CD4-positive, alpha-beta T cell treated with Interferon gamma for 1 hour (primary cell): ENCODE measurements around the gene NEMP2.

Source experiments
- DNase-seq: peaks from one replicate; pipeline ENCODE4 v3.0.0-alpha.2; 2020

Gene NEMP2

DNA sequence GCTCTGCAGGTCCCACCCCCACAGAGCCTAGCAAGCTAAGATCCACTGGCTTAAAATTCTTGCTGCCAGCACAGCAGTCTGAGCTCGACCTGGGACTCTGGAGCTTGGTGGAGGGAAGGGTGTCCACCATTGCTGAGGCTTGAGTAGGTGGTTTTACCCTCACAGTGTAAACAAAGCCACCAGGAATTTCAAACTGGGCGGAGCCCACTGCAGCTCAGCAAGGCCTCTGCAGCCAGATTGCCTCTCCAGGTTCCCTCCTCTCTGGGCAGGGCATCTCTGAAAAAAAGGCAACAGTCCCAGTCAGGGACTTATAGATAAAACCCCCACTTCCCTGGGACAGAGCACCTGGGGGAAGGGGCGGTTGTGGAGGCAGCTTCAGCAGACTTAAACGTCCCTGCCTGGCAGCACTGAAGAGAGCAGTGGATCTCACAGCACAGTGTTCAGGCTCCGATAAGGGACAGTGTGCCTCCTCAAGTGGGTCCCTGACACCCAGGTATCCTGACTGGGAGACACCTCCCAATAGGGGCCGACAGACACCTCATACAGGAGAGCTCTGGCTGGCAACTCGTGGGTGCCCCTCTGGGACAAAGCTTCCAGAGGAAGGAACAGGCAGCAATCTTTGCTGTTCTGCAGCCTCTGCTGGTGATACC lies 20.0 kb upstream of the NEMP2 start:
- DNase-seq = no peak

DNA sequence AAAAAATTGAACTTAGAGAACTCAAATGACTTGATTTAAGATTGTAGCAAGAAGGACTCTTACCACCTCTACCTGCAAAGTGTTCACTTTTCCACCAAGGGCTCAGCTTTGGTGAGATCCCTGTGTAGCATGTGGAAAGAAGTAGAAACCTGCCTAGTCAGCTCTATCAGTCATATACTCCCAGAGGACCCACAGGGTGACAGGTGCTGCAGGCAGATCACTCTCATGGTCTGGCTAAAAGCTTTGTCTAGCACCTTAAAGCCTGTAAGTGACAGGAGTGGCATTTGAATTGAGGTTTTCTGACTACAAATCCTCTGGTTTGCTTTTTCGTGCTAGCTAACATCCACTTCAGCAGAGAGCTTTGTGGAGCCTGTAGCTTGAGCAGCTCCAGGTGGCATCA lies 18.7 kb upstream of the NEMP2 start:
- DNase-seq = no peak

DNA sequence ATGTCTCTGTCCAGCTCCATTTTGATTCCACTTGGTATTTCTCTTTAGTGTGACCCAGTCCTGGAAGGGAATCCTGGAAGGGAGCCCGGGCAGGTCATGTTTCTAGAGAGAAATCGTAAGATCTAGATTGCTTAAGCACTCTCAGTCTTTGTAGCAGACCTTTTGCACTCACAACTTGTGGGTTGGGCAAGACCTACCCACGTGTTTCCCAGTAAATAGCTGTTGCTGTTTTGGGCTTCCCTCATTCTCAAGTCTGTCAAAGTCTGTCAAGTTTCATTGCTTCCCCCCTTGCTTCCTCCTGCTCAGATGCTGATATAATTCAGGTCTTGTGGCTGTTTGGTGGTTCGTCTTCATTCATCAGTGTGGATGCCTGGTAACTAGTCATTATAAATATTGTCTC lies 17.4 kb upstream of the NEMP2 start:
- peak; percentile 22 for DNase-seq

DNA sequence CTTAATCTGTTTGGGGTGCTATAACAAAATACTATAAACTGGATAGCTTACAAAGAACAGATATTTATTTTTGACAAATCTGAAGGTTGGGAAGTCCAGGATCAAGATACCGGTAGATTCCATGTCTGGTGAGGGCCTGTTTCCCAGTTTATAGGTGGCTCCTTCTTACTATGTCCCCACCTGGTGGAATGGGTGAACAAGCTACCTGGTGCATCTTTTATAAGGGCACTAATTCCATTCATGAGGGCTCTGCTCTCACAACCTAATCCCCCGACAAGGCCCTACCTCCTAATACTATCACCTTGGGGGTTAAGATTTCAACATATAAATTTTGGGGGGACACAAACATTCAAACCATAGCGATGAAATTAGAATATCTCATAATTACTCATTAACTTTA lies 15.6 kb upstream of the NEMP2 start:
- no peak for DNase-seq

DNA sequence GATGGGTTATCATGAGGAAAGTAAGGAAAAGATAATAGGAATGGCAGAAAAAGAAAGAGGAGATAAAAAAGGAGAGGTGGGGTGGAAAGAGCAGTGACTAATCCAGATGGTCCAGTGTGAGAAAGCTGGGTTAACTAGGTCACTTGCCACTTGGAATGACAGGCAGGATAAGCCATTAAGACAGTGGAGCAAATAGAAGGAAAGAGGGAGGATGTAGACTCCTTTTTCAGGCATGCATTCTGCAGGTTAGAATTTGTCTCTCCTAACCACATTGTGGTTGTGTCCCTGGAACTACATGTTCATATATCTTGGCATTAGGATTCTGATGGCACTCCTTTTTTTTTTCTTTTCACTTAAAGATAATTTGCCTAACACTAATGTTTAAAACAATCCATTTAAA lies 13.4 kb upstream of the NEMP2 start:
- no peak for DNase-seq

DNA sequence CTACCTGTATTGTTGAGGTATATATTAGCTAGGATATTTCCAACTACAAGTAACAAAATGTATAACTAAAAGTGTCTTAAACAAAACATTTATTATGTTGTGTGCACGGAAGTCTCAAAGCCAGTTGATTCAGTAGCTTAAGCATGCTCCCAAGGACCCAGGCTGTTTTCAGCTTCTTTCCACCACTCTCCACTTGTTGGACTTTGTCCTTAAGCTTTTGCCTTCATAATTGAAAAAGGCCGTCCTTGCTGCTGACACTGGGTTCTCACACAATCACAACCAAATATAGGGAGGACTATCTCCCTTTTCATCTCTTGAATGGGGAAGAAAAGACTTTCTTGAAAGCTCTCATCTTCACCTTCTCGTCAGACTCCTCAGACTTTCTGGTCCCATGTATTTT lies 12.2 kb upstream of the NEMP2 start:
- DNase-seq = no peak

DNA sequence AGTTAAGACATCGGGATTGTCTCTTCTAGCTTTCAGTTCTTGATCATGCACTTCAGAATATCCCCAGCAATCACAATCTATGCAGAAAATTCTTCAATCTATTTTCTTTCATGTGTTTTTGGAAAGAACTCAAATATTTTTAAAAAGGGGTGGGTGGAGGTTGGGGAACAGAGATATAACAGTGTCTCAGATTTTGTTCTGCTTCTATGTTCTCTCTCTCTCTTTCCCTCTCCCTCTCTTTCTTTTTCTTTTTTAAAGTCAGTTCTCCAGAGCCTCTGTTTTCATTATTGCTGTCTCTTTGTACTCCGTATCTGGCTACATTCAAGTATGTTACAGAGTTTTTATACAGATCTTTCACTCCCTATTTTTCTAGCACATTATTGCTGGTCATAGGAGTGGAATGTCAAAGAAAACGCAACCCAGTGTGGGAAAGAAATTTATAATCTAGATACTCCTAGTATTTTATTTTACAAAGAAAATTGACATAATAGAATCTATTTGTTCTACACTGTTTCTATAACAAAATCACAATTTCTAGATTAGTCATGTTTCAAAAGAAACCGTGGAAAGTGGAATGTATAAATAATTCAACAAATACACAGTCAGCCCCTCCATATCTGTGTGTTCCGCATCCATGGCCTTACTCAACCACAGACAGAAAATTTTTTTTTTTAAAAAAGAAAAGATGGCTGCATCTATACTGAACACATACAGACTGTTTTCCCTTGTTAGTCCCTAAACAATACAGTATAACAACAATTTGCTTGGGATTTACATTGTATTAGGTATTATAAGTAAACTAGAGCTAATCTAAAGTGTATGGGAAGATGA lies 11.2 kb upstream of the NEMP2 start:
- no peak for DNase-seq

DNA sequence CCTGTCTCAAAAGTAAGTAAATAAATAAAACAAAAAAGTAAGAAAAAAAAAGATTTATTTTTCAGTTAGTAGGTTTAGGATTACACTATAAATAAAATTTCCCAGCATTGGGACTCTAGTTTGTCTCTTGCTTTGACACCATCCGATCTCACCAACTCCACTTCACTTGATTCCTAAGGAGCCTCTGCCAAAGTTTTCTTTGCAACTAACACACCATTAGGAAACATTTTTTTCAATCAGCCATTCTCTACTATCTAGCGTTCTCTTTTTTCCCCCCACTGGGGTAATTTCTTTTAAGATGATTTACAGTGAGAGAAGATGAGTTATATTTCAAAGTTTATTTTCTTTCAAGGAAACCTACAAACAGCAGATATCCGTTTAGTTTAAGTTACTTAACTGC lies 10.6 kb upstream of the NEMP2 start:
- no peak for DNase-seq

DNA sequence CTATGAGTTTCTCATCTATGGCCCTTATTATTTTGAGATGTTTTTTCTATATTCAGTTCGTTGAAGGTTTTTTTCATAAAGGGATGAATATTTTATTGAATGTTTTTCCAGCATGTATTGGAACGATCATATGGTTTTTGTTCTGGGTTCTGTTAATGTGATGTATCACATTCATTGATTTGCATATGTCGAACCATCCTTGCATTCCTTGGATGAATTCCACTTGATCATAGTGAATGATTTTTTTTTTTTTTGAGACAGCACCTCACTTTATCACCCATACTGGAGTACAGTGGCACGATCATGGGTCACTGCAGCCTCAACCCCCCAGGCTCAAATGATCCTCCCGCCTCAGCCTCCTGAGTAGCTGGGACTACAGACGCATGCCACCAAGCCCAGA lies 5.5 kb upstream of the NEMP2 start:
- DNase-seq = no peak

DNA sequence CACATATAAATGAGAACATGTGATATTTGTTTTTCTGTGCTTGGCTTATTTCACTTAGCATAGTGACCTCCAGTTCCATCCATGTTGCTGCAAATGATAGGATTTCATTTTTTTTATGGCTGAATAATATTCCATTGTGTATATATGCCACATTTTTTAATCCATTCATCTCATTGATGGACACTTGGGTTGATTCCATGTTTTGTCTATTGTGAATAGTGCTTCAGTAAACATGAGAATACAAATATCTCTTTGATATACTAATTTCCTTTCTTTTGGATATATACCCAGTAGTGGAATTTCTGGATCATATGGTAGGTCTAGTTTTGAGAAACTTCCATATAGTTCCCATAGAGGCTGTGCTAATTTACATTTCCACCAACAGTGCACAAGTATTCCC lies 3.7 kb upstream of the NEMP2 start:
- DNase-seq = no peak

DNA sequence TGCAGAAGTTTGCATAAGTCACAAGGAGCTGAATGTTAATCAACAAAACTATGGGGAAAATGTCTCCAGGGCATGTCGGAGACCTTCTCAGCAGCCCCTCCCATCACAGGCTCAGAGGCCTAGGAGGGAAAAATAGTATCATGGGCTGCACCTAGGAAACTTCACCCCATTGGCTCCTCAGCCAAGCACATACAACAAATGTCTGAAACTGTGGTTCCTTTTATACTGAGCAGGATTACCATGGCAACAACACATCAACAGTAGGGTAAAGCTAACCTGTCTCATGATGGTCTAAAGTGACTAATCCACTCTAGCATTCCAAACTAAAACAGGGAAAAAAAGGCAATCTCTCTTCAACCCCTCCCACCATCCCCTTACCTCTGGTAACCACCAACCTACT lies 3.2 kb upstream of the NEMP2 start:
- no peak for DNase-seq

DNA sequence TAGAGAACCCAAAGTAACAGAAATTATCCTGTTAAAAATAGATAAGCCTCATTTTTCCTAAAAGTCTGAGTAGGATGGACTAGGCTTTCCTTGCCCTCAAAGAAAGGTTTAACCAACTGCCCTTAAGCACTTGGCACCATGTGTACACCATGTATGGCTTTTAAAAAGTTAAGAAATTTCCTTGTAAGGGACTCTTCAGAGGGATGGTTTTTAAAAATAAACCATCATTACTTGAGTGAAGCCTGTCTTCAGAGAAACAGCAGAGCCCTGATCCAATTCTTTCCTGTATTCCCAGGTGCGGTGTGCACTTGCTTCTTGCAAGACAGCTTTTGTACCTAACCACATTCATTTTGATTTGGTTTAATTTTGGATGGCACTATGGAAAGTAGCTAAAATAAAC lies 1.1 kb upstream of the NEMP2 start:
- DNase-seq = no peak

DNA sequence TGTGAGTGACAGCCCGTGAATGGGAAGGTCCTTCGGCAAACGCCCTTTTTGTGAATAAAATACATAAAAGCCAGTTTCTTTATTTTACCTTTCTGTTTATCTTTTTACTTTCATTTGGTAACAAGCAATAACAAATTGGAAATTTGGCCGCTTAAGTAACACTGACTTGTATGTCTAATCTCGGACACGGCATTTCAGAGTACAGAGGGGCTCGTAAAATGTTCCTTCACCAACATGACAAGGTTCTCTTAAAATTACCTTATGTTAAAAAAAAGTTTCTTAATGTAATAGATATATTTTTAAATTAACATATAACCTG lies 558 bp upstream of the NEMP2 start:
- no peak for DNase-seq

DNA sequence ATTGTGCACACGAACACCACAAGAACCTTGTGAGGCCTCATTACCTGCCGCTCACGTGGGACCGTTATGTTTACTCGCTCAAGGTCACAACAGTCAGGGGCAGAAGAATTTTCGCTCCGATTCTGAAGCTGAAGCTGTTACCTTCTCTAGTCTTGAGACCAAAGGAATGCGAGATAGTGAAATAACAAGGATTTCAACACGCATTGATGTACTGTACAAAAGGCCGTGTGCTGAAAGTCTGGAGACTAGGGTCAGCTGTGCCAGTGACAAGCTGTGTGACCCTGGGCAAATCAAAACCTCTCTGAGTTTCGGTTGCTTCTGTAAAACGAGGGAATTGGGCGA lies 583 bp downstream of the NEMP2 start:
- DNase-seq = no peak

DNA sequence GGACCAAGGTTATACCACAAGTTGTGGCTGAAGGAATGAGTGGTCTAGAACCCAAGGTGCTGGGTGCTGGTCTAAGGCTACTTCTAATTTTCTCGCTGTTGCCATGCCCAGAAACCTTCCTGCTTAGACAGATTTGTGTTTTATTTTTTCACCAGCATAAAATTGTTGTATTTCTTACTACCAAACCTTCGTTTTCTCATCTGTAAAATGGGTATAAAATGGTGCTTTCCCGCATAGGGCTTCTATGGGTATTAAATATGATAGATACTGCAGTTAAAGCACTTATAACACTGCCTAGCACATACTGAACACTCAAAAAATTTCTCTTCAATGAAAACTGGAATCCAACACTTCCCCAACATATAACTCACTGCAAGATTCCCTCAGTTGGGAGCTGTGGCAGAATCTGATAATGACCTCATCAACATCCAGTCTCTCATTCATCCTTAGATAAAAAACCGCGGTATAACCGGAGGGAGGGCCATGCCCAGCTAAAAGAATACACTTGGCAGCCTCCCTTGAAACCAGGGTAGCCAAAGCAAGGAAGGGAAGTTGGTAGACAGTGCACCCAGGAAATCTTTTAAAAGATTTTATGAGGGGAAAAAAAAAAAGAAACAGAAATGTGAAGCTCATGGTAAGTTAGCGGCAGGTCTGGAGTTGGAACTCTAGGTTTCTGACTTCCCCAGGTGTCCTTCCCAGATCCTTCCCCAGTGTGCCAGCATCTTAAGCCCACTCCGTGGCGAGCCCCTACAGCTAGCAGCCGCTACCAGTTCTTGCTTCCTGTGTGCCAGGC lies 1.2 kb downstream of the NEMP2 start:
- DNase-seq = peak; percentile 58

DNA sequence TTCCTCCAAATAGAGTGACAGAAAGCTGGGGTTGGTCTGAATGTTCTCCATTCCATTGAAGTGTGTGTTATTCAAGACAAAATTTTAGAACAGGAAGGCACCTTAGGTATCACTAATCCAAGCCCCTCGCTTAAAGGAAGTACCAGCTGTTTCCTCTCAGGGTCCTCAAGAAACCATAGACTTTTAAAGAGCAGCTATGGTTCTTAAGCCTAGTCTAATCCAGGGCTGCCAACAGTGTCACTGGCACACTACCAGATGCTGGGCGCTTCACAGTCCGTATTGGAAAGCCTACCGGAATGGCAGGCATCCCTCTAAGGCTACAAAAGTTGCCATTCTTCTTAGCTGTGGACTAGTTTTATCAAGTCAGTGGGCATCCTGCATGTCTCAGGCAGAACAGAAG lies 1.9 kb downstream of the NEMP2 start:
- DNase-seq = no peak

DNA sequence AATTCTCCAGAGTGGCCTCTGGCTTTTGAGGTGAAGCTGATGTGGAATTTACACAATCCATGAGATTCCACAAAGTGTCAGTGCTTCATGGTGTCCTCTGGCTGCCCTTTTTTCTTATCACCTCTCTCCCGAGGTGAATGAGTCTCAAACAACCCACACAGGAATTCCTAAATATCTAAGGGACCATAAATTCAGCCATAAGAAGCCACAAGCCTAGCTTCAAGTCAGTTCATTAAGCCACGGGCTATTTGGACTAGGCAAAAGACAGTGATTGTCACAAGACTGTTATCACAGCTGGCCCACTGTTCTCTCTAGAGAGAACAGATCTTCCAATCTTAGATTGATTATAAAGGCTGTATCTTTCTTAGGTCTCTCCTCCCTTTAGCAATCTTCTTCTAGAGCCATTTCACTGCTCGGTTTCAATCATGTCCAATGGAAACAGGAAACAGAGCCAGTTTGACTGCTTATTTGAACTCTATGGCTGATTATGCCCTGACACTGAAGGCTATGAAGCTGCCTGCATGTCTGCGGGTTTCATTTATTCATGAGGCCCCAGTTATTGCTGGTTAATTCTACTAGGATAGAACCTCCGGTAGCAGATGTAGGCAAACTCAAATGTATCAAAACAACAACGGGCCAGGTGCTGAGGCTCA lies 4.1 kb downstream of the NEMP2 start:
- no peak for DNase-seq

DNA sequence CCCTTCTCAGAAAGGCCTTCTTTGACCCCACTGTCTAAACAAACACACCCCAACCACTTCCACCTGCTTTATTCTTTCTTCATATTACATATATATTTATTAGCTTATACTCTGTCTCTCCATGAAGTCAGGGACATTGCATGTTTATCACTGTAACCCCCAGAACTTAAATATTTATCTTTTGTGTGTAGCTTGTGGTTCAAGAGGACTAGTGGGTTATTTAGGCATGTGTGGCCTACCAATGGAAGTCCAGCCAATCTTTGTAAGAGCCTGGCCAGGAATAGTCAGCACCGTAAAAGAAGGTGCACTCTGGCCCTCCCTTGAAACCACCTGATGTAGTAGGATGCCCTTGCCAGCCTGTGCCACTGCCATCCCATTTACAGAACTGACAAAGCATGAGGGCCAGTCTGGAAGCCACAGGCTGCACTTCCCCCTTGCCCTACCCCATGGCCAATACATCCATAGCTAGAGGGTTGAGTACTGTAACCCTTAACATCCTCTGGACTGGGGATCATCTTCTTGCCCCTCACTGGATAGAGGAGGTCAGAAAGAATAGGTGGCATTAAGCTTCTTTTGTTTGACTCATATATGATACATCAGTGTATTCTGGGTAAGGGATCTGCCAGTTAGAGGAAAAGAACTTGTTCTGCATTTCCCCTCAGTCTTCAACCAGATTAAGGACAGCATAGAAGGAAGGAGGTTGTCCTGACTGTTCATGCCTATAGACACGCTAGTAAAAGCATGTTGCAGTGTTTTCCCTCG lies 4.9 kb downstream of the NEMP2 start:
- no peak for DNase-seq

DNA sequence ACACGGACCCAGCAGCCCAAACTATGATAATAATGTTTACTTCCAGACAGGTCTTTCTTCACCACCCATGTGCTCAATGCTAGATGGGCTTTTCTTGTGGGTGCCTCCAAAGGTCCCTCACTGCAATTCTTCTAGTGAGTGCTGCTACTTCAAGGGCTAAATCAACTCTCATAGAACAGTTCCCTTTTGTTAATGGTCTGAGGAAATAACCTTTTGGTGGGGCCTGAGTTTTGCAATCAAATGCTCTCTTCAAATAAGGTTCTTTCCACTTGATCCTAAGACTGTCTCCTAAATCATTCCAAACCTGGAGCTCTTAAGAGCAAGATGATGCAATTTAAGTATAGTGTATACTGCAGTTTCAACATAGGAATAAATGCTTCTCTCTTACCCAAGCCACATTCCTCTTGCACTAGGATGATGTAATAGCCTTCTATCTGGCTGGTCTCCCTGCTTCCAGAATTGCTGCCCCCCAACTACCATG lies 6.0 kb downstream of the NEMP2 start:
- no peak for DNase-seq

DNA sequence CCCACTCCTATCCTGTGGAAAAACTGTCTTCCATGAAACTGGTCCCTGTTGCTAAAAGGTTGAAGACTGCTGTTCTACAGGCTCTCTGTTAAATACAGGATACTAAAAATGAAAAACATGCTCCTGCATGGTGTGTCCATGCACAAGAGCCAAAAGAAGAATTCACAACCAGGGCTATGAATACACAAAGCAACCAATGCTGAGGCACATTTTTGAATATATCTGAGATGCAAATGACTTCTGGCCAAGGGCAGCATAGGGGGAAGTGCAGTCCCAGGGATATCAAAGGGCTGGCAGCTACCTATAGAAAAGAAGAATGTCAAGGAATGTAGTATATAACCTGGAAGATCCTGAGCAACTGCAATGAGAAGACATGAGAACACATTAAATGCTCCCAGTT lies 6.6 kb downstream of the NEMP2 start:
- no peak for DNase-seq

DNA sequence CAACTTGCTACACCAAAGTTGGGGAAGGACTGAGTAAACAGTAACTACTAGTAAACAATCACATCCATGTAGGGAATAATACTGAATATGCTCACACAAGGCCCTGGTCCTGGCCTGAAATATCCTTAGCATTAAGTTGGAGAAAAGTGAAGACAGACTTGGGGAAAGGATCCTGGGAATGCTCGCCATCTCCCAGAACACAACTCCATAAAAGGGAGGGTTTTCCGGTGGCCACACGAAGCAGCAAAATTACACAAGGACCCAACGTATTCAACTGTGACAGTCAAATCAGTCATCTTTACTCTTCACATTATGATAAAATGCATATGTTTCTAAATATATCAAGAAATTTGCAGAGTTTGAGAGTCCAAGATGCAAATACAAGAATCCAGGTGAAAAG lies 7.3 kb downstream of the NEMP2 start:
- no peak for DNase-seq

DNA sequence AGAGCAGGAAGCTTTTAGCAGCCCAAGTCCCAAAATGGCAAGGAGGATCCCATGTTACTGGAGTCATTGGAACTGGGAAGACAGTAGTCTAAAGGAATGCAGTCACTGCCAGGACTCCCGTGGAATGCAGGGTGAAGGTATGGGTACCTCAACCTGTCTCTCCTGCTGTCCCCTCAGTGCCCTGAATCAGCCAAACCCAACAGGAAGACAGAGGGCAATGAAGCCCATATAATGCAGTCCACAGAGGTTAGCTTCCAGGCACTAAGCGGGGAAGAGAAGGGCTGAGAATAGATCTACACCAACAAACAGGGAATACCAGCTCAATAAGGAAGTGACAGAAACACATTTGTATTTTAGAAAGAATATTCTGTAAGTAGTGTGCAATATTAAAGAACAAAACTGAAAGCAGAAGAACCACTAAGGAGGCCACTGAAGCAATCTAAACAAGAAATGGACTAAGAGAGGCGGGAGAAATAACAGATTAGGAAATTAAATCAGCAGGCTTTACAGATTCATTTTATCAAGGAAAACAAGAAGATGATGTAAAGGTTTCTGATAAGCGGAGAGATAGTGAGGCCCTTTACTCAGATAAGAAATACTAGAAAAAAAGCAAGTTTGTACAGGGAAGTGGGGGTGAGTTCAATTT lies 8.3 kb downstream of the NEMP2 start:
- no peak for DNase-seq
